PC-9 (cell line): ENCODE data around the gene KCNQ1OT1.

Source experiments
- EZH2 ChIP-seq: fragments of 200-600 bp; sonication (generic); IDR thresholded peaks from 2 replicates; pipeline ENCODE4 v1.8.0; 2017; ENCODE audit warnings: antibody characterized with exemption, low read depth
- TF ChIP-seq, protein P1 (sequence below): fragments of 200-600 bp; sonication (generic); conservative IDR thresholded peaks from 2 replicates; pipeline ENCODE4 v1.6.1; 2017; ENCODE audit warnings: mixed run types, antibody characterized with exemption, mild to moderate bottlenecking, moderate library complexity

DNA sequence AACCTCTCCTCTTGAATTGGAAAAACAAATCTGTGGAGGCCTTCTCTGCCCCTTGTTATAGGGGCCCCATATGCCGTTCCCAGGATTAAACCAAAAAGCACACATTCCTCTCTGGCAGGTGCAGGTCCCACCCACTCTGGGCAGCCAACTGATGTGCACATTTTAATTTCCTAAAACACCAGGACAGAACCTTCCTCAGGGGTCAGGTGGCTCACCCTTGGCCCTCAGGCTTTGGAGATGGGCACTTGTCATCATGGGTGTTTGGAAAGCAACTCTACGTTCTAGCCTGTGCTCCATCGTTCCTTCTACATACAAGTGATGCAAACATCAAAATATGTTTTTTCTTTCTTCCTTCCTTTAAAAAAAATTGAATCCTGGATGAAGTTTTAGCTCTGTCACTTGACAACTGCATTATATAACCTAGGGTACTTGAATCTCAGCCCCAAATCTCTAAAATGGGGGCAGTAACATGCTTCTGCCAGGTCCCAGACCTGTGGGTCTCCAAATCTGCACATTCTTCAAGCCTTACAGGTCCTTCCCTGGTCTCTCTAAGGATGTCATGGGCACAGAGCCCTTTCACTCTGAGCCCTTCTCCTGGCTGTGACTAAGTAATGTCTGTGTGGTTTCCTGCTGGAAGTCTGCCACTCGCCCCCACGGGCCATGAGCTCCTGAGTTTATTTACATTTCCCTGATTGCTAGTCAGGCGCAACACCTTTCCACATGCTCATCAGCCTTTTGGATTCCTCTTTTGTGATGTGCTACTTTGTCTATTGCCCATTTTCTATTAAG lies 43.8 kb downstream of the KCNQ1OT1 start:
- TF ChIP-seq, protein P1, sequence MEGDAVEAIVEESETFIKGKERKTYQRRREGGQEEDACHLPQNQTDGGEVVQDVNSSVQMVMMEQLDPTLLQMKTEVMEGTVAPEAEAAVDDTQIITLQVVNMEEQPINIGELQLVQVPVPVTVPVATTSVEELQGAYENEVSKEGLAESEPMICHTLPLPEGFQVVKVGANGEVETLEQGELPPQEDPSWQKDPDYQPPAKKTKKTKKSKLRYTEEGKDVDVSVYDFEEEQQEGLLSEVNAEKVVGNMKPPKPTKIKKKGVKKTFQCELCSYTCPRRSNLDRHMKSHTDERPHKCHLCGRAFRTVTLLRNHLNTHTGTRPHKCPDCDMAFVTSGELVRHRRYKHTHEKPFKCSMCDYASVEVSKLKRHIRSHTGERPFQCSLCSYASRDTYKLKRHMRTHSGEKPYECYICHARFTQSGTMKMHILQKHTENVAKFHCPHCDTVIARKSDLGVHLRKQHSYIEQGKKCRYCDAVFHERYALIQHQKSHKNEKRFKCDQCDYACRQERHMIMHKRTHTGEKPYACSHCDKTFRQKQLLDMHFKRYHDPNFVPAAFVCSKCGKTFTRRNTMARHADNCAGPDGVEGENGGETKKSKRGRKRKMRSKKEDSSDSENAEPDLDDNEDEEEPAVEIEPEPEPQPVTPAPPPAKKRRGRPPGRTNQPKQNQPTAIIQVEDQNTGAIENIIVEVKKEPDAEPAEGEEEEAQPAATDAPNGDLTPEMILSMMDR: no peak
- no peak for TF ChIP-seq EZH2
